Caco-2 (cell line): ENCODE results near the gene ADORA3. TPM values are rescaled to one million over a fixed set of nuclear protein-coding genes. Genes with fewer than 3 reads are reported as not detected.

ENCODE experiments used
- BruUV-seq: library from RNA; stranded (reverse); fragments of 400-500 nt; replicated peaks from 2 replicates; lab custom pipeline; 2021; lab: Mats Ljungman, UMichigan
- CTCF ChIA-PET: fragments of 300-600 bp; sonication (Branson Sonifier 250); formaldehyde crosslinking; loops from one replicate; lab custom pipeline; 2022; ENCODE audit warnings: antibody characterized with exemption; lab: Charles Lee
- POLR2A ChIA-PET: fragments of 300-600 bp; sonication (Branson Sonifier 250); formaldehyde crosslinking; loops from one replicate; lab custom pipeline; 2022; ENCODE audit warnings: antibody characterized with exemption; lab: Charles Lee
- DNase-seq, 2 experiments: peaks; one replicate each; pipeline versions ENCODE4 v3.0.0 to v3.0.0-alpha.2; 2020 to 2022
- H3K27me3 ChIP-seq: replicated peaks from 2 replicates; pipeline ENCODE4 v1.6.0; 2011; ENCODE audit warnings: low read length; ENCODE audit not compliant: control insufficient read depth, insufficient read depth
- H3K36me3 ChIP-seq: 2 replicates; pipeline ENCODE4 v1.5.1; 2011; ENCODE audit warnings: low read length; ENCODE audit not compliant: control insufficient read depth, insufficient read depth
- H3K4me1 ChIP-seq: fragments of 250-450 bp; sonication (Bioruptor Pico); 2 replicates; pipeline ENCODE4 v1.5.1; 2020; ENCODE audit warnings: mild to moderate bottlenecking
- H3K4me3 ChIP-seq: 2 replicates; pipeline ENCODE4 v1.5.1; 2011; ENCODE audit warnings: low read depth, mild to moderate bottlenecking, control low read depth, low read length
- H3K9me3 ChIP-seq: fragments of 250-450 bp; sonication (Bioruptor Pico); 2 replicates; pipeline ENCODE4 v1.5.1; 2020; ENCODE audit warnings: mild to moderate bottlenecking, moderate library complexity
- H3K27ac Mint-ChIP-seq: one replicate; pipeline ENCODE4 v1.8.0; 2022; ENCODE audit warnings: mixed read lengths; ENCODE audit not compliant: unreplicated experiment
- H3K27me3 Mint-ChIP-seq: one replicate; pipeline ENCODE4 v1.8.0; 2022; ENCODE audit warnings: mixed read lengths; ENCODE audit not compliant: insufficient read depth, unreplicated experiment
- H3K36me3 Mint-ChIP-seq: one replicate; pipeline ENCODE4 v1.8.0; 2022; ENCODE audit warnings: mild to moderate bottlenecking, mixed read lengths; ENCODE audit not compliant: insufficient read depth, unreplicated experiment
- H3K4me1 Mint-ChIP-seq: one replicate; pipeline ENCODE4 v1.8.0; 2022; ENCODE audit warnings: low read depth, mixed read lengths; ENCODE audit not compliant: unreplicated experiment
- H3K4me3 Mint-ChIP-seq: one replicate; pipeline ENCODE4 v1.8.0; 2022; ENCODE audit warnings: mild to moderate bottlenecking, moderate library complexity, mixed read lengths; ENCODE audit not compliant: unreplicated experiment
- H3K9me3 Mint-ChIP-seq: one replicate; pipeline ENCODE4 v1.8.0; 2022; ENCODE audit warnings: mixed read lengths; ENCODE audit not compliant: unreplicated experiment
- CTCF ChIP-seq, 2 experiments: fragments of 200-600 bp in 1 of 2; IDR thresholded peaks; 1 replicate in 1 of 2; 2 replicates in 1 of 2; pipeline versions ENCODE4 v1.5.1 to v1.8.0; 2011 to 2022; ENCODE audit warnings: antibody characterized with exemption in 1 of 2, control low read depth in 1 of 2, inconsistent platforms in 1 of 2, low read depth in 1 of 2, low read length in 1 of 2, mild to moderate bottlenecking in 1 of 2, moderate library complexity in 1 of 2; ENCODE audit not compliant: insufficient read depth in 1 of 2, severe bottlenecking in 1 of 2, unreplicated experiment in 1 of 2
- intact Hi-C: fragments of 100-400 bp; cut with micrococcal nuclease; formaldehyde crosslinking; loops from one replicate; pipeline ENCODE4 v1.10.0; 2022; ENCODE audit not compliant: unreplicated experiment
- total RNA-seq: library from RNA; stranded (reverse); gene quantifications from 2 replicates; pipeline ENCODE4 v1.2.3, GENCODE V29; 2022

The ADORA3 gene
- total RNA-seq, 1 experiment from 2014 or later: not detected

- Histone ChIP-seq H3K36me3 (no peaks in the 10 kb centered on the region), H3K4me3 (no peak overlapping the region), H3K9me3 (no peaks in the 10 kb centered on the region), H3K4me1 (no peaks in the 10 kb centered on the region), H3K27me3 (no peaks in the 10 kb centered on the region)
- no peak overlapping the region for H3K27ac Mint-ChIP-seq
- no peak for TF ChIP-seq CTCF (IDR thresholded peaks at IDR 0.05; ENCODE audit: insufficient read depth in 1 of 2, low read depth in 1 of 2, low read length in 1 of 2, severe bottlenecking in 1 of 2, unreplicated experiment in 1 of 2)
- ChIA-PET CTCF (no interaction called here), POLR2A (no interaction called here)
- no peaks in the 10 kb centered on the region for H3K36me3 Mint-ChIP-seq
- no peaks in the 10 kb centered on the region for H3K27me3 Mint-ChIP-seq
- no peak overlapping the region for H3K4me3 Mint-ChIP-seq
- no TSS peak for BruUV-seq
- no peaks in the 10 kb centered on the region for H3K9me3 Mint-ChIP-seq
- no peaks in the 10 kb centered on the region for H3K4me1 Mint-ChIP-seq
- DNase-seq: no peak
- intact Hi-C loops: no loop called here
Observed at GRCh38 chr1:111474106-111474505, 29.3 kb downstream of the ADORA3 start.

GRCh38 chr1:111471538-111471937, 31.9 kb downstream of the ADORA3 start:
- no peaks in the 10 kb centered on the region for H3K36me3 ChIP-seq
- H3K4me1 ChIP-seq: no peaks in the 10 kb centered on the region
- no peaks in the 10 kb centered on the region for H3K4me1 Mint-ChIP-seq
- no peak for DNase-seq
- ChIA-PET POLR2A (interaction anchor here (0.6 kb wide), 1 partner anchor 177 kb away, joined by 4 read pairs; no protein-coding TSS in a partner anchor), CTCF (no interaction called here)
- no peak overlapping the region for H3K27ac Mint-ChIP-seq
- no peak overlapping the region for H3K4me3 ChIP-seq
- H3K9me3 ChIP-seq: no peaks in the 10 kb centered on the region
- no peaks in the 10 kb centered on the region for H3K27me3 ChIP-seq
- H3K9me3 Mint-ChIP-seq: no peaks in the 10 kb centered on the region
- H3K4me3 Mint-ChIP-seq: no peak overlapping the region
- no TSS peak for BruUV-seq
- H3K27me3 Mint-ChIP-seq: no peaks in the 10 kb centered on the region
- H3K36me3 Mint-ChIP-seq: no peaks in the 10 kb centered on the region
- intact Hi-C loops: no loop called here
- no peak for TF ChIP-seq CTCF (IDR thresholded peaks at IDR 0.05; ENCODE audit: insufficient read depth in 1 of 2, low read depth in 1 of 2, low read length in 1 of 2, severe bottlenecking in 1 of 2, unreplicated experiment in 1 of 2)

- no peak overlapping the region for H3K4me3 Mint-ChIP-seq
- H3K27me3 Mint-ChIP-seq: no peaks in the 10 kb centered on the region
- no peak for TF ChIP-seq CTCF (IDR thresholded peaks at IDR 0.05; ENCODE audit: insufficient read depth in 1 of 2, low read depth in 1 of 2, low read length in 1 of 2, severe bottlenecking in 1 of 2, unreplicated experiment in 1 of 2)
- no peaks in the 10 kb centered on the region for H3K9me3 ChIP-seq
- BruUV-seq: no TSS peak
- ChIA-PET POLR2A (no interaction called here), CTCF (no interaction called here)
- no peaks in the 10 kb centered on the region for H3K27me3 ChIP-seq
- no peak overlapping the region for H3K4me3 ChIP-seq
- no peaks in the 10 kb centered on the region for H3K36me3 ChIP-seq
- no peaks in the 10 kb centered on the region for H3K4me1 ChIP-seq
- H3K36me3 Mint-ChIP-seq: no peaks in the 10 kb centered on the region
- no peaks in the 10 kb centered on the region for H3K9me3 Mint-ChIP-seq
- H3K4me1 Mint-ChIP-seq: no peaks in the 10 kb centered on the region
- DNase-seq: no peak
- H3K27ac Mint-ChIP-seq: no peak overlapping the region
- intact Hi-C loops: no loop called here
Observed at GRCh38 chr1:111471012-111471411, 32.4 kb downstream of the ADORA3 start.
